HCT116 (cell line): ENCODE measurements around the gene TSPAN33.

Experiments
- CBX3 ChIP-seq: IDR thresholded peaks from 2 replicates; pipeline ENCODE4 v1.6.1; 2012; ENCODE audit warnings: low read depth
- CTCF ChIP-seq, 3 experiments: fragments of 200-600 bp in 1 of 3; sonication (generic) in 1 of 3; IDR thresholded peaks in 2 of 3; conservative IDR thresholded peaks in 1 of 3; 2 replicates each; pipeline ENCODE4 v1.5.1; 2012 to 2017; ENCODE audit warnings: low read depth in 2 of 3, low read length in 2 of 3, antibody characterized with exemption in 1 of 3, borderline replicate concordance in 1 of 3, control low read depth in 1 of 3, mild to moderate bottlenecking in 1 of 3, mixed read lengths in 1 of 3, mixed run types in 1 of 3, moderate library complexity in 1 of 3; ENCODE audit not compliant: insufficient read depth in 1 of 3
- JUND ChIP-seq: IDR thresholded peaks from 2 replicates; pipeline ENCODE4 v1.6.1; 2012
- POLR2A ChIP-seq: IDR thresholded peaks from 2 replicates; pipeline ENCODE4 v1.7.0; 2011; ENCODE audit warnings: borderline replicate concordance; ENCODE audit not compliant: insufficient read depth, insufficient read length; ENCODE audit errors: extremely low read depth
- POLR2AphosphoS5 ChIP-seq: IDR thresholded peaks from 2 replicates; pipeline ENCODE4 v1.6.1; 2011; ENCODE audit warnings: mild to moderate bottlenecking, low read depth, low read length, moderate library complexity
- ZBTB33 ChIP-seq: IDR thresholded peaks from 2 replicates; pipeline ENCODE4 v1.6.1; 2011; ENCODE audit warnings: mild to moderate bottlenecking, low read length, moderate library complexity; ENCODE audit not compliant: insufficient replicate concordance; ENCODE audit errors: extremely low read depth

- TF ChIP-seq POLR2A (no peak), JUND (no peak), POLR2AphosphoS5 (no peak), ZBTB33 (no peak), CBX3 (no peak), CTCF (IDR thresholded peaks at IDR 0.05 in 2 of 3, conservative IDR thresholded peaks at IDR 0.05 in 1 of 3; ENCODE audit: borderline replicate concordance in 1 of 3, insufficient read depth in 1 of 3, low read depth in 2 of 3, low read length in 2 of 3) (no peak)
Observed at GRCh38 chr7:129188892-129189660, 44.6 kb downstream of the TSPAN33 start.
